GM23248 (cell line): ENCODE results near the gene MYO1E.

ENCODE experiments used
- EZH2 ChIP-seq: fragments of 200-600 bp; sonication (generic); IDR thresholded peaks from 2 replicates; pipeline ENCODE4 v1.6.1; 2018; ENCODE audit warnings: antibody characterized with exemption, mild to moderate bottlenecking; ENCODE audit not compliant: insufficient read depth, poor library complexity, severe bottlenecking
- EZH2phosphoT487 ChIP-seq: fragments of 200-600 bp; sonication (generic); IDR thresholded peaks from 2 replicates; pipeline ENCODE4 v1.6.1; 2018; ENCODE audit warnings: antibody characterized with exemption, moderate library complexity, mild to moderate bottlenecking, low read depth; ENCODE audit not compliant: insufficient read depth

- TF ChIP-seq EZH2phosphoT487 (no peak), EZH2 (no peak)
Measured at GRCh38 chr15:59400103-59400813, 27.6 kb upstream of the MYO1E start.
